Head of caudate nucleus (tissue), 42 donors: Measurements from ENCODE around the gene SMPX.

Experiments used
- DNase-seq, 42 donors: peaks; one replicate each; pipeline versions ENCODE4 v3.0.0 to v3.0.0-alpha.2; 2020 to 2021; ENCODE audit warnings: mixed read lengths in 7 of 42
- intact Hi-C: fragments of 100-400 bp; cut with DNase I; formaldehyde crosslinking; loops from one replicate; pipeline ENCODE4 v1.15.0; 2022

The SMPX gene

GRCh38 chrX:21747558-21747957 is 10.4 kb downstream of the SMPX start:
- DNase-seq = peak in 25 of 42 donors; percentile 5 to 68 (median 33)
- intact Hi-C loops = no loop called here

GRCh38 chrX:21745756-21746155 is 12.2 kb downstream of the SMPX start:
- peak in 41 of 42 donors; percentile 11 to 76 (median 46) for DNase-seq
- intact Hi-C loops = no loop called here

- no peak for DNase-seq
- intact Hi-C loops = no loop called here
Measured at GRCh38 chrX:21744721-21745120, 13.2 kb downstream of the SMPX start.

GRCh38 chrX:21744060-21744459 is 13.9 kb downstream of the SMPX start:
- intact Hi-C loops = no loop called here
- no peak for DNase-seq

- DNase-seq = no peak
- intact Hi-C loops = no loop called here
Measured at GRCh38 chrX:21741869-21742701, 15.8 kb downstream of the SMPX start.

- intact Hi-C loops = no loop called here
- no peak for DNase-seq
Measured at GRCh38 chrX:21741364-21741763, 16.6 kb downstream of the SMPX start.

GRCh38 chrX:21740329-21741274 is 17.3 kb downstream of the SMPX start:
- no peak for DNase-seq
- intact Hi-C loops = no loop called here

- intact Hi-C loops = no loop called here
- DNase-seq = no peak
Measured at GRCh38 chrX:21738950-21739287, 19.0 kb downstream of the SMPX start.

- intact Hi-C loops = no loop called here
- DNase-seq = no peak
Measured at GRCh38 chrX:21738210-21738949, 19.5 kb downstream of the SMPX start.

- DNase-seq = no peak
- intact Hi-C loops = no loop called here
Measured at GRCh38 chrX:21735768-21736127, 22.2 kb downstream of the SMPX start.

GRCh38 chrX:21735038-21735767 is 22.7 kb downstream of the SMPX start:
- no peak for DNase-seq
- intact Hi-C loops = no loop called here

GRCh38 chrX:21734175-21734574 is 23.7 kb downstream of the SMPX start:
- intact Hi-C loops = no loop called here
- DNase-seq = no peak

- intact Hi-C loops = no loop called here
- DNase-seq = no peak
Measured at GRCh38 chrX:21733705-21734104, 24.2 kb downstream of the SMPX start.

- intact Hi-C loops = no loop called here
Measured at GRCh38 chrX:21730026-21730425, 27.9 kb downstream of the SMPX start.

GRCh38 chrX:21728276-21728968 is 29.5 kb downstream of the SMPX start:
- DNase-seq = no peak
- intact Hi-C loops = no loop called here

More at GRCh38 chrX:21730026-21730425, 27.9 kb downstream of the SMPX start:
- DNase-seq = no peak

GRCh38 chrX:21725916-21726315 is 32.0 kb downstream of the SMPX start:
- intact Hi-C loops = no loop called here
- DNase-seq = no peak

- intact Hi-C loops = no loop called here
- peak in 9 of 42 donors; percentile 9 to 37 (median 18) for DNase-seq
Measured at GRCh38 chrX:21725496-21725895, 32.4 kb downstream of the SMPX start.

GRCh38 chrX:21723814-21724213 is 34.1 kb downstream of the SMPX start:
- no peak for DNase-seq
- intact Hi-C loops = no loop called here
